HG03571 (cell line): ENCODE measurements around the gene CAPS.
"Not testable (repeated sequence)": the region's sequence is repeated elsewhere in the genome, so short reads cannot be mapped to it uniquely, and the experiment has no call there.

Experiments used
- ATAC-seq: cut with Tn5 transposase; IDR thresholded peaks from one replicate; pipeline ENCODE4 v1.9.1; 2021; ENCODE audit not compliant: unreplicated experiment

The CAPS gene

DNA sequence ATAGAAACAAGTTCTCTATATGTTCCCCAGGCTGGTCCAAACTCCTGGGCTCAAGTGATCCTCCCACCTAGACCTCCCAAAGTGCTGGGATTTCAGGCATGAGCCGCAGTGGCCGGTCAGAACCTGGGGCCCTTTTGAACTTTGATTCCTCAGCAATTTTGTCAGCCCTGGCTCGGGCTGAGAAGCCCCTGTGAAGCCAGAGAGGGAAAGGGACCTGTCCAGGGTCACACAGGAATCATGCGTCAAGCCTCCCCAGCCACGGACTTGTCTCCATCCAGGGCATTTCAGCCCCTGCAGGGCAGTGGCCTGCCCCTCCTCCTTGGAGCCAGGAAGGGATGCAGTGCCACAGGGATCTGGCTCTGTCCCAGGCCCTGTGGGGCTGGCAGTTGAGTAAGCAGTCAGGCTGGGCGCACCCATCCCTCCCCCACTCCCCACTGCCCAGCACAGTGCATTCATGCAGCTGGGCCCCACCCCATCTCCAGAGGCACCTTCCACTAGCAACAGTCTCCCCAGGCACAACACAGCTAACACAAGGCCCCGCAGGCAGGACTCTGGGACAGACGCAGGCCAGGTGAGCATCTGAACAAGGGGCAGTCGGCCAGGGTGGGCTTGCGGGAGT, at the start of gene CAPS:
Gene CAPS, plus strand, starts transcription at position 516 of the 619 bp plus-strand sequence. CDS start 153 bp downstream, outside the sequence.
- no peak for ATAC-seq

DNA sequence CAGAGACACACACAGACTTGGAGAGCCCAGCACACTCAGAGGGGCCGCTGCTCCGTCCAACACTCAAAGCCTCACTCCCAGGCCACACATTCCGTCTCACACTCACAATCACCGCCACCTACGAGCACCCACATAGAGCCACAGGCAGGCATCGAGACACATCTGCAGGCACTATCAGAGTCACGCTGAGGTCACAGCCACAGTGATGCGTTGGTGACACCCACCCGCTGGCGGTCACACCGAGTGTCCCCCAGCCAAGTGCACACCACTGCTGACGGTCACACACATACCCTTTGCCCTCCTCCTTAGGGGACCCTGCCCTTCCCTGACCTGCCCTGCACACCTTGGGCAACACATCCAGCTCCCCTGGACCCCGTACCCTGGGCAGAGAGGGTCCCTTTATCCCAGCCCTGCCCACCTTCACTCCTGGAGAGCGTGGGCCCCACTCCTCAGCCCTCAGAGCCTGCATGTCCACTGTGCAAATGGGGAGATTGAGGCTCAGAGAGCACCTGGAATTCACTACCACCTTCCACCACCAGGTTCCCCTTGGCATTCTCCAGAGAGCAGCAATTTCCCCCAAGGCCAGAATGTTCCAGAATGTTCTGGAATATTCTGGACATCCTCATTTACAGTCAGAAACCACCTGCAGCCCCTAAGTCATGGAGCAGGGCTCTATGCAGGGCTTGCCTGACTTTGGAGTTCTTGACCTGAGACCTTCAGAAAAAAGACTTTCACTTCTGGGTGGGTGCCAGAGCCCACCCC, 49.1 kb upstream of the CAPS start:
- no peak for ATAC-seq

DNA sequence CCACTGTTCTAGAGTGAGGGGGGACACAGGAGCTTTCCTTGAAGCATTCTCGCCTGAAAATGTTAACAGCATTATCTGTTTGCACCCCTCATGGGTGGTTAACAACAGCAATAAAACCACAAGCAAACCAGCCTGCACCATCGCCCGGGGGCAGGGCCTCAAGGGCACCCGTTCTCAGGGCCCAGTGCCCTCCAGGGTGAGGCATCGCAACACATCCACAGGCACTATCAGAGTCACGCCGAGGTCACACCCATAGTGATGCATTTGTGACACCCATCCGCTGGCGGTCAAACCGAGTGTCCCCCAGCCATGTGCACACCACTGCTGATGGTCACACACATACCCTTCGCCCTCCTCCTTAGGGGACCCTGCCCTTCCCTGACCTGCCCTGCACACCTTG, 48.3 kb upstream of the CAPS start:
- ATAC-seq, result no peak

DNA sequence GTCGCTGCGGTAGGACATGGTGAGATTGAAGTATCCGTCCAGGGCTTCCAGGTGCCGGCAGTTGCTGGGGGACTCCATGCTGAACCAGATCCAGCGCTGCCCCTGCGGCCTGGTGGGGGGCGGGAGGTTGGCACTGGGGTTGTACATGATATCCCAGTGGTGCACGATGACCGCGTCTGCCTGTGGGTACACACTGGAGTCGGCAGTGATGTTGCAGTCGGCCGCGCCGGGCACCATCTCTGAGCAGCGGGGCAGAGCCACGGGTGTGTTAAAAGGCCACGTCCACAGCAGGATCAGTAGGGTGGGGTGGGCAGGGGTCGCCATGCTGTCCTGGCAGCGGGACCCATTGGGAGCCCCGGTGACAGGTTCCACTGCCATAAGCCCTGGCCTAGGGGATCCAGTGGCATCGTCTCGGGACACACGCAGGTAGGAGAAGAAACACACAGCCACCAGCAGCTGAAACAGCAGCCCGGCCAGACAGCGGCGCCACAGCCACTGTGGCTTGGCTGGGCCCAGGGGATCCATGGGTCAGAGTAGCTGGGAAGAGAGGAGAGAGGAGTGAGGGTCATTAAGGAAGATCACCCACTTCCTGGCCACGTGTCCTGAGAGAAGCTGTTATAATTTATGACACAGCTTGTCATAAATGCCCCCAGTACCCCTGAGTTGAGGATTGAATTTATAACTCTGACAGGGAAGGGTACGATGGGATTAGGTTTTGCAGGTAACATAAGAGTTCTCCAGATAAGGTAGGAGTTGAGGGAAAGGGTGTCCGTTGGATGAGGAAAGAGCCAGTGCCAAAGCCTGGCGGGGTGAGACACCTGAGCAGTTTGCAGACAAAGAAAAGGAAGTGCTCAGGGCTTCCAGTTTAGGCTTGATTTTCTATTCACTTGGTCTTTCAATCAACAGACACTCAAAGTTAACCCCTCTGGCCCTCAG, 46.6 kb upstream of the CAPS start:
- ATAC-seq, result no peak

DNA sequence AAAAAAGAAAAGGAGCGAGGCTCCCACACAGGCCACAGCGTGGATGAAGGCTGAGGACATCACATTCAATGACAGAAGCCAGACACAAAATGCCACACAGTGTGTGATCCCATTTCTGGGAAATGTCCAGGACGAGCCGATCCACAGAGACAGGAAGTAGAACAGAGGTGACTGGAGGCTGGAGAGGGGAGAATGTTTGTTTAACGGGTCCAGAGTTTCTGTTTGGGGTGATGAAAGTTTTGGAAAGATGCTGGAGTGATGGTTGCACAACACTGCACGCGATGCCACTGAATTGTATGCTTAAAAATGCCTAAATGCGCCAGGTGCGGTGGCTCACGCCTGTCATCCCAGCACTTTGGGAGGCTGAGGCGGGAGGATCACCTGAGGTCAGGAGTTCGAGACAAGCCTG, 43.1 kb upstream of the CAPS start:
- no peak for ATAC-seq

DNA sequence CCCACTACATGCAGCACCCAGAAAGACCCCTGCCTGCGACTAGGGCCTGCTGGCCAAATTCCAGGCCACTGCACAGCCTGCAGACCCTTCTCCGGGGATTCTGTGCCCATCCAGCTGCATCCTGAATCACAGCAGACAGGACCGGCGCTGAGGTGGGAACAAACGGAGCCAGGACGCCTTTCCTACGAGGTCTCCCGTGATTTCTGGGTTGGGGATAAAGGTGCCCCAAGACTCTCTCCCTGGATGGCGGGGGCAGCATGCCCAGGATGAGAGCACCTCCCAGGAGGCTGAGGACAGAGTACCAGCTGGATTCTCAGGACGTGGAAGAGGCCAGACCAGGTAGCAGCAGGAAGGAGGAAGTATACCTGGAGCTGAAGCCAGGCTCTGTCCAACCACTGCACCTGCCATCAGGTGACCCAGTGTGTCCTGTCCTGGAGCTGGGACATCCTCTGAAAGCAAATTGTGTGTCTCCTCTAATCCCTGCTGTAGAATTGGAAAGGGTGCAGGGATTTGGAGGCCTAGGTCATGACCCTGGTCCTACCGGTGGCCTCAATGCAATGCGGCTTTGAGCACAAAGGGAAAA, 40.3 kb upstream of the CAPS start:
- no peak for ATAC-seq

DNA sequence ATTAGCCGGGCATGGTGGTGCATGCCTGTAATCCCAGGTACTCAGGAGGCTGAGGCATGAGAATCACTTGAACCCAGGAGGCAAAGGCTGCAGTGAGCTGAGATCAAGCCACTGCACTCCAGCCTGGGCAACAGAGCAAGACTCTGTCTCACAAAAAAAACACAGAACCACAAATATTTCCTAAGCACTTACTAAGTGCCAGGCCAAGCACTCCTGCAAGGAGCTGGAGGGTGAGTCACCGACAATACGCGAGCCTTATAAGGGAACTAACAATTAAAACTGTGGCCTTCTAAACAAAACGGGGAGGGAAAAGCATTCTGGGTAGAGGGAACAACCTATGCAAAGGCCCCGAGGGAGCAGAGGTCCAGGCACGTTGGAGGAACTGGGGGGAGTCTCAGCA, 39.6 kb upstream of the CAPS start:
- ATAC-seq, result not testable (repeated sequence)

DNA sequence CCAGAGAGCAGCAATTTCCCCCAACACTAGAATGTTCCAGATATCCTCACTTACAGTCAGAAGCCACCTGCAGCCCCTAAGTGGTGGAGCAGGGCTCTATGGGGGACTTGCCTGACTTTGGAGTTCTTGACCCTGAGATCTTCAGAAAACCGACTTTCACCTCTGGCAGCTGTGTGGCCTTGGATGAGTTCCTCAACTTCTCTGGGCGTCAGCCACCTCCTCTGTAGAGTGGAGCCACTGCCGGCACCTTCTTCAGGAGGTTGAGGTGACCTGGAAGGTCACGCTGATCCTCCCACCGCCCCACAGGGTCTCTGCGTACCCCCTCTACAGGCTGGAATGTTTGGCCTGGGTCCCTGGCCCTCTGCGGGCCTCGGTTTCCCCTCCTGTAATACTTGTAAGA, 36.6 kb upstream of the CAPS start:
- no peak for ATAC-seq

DNA sequence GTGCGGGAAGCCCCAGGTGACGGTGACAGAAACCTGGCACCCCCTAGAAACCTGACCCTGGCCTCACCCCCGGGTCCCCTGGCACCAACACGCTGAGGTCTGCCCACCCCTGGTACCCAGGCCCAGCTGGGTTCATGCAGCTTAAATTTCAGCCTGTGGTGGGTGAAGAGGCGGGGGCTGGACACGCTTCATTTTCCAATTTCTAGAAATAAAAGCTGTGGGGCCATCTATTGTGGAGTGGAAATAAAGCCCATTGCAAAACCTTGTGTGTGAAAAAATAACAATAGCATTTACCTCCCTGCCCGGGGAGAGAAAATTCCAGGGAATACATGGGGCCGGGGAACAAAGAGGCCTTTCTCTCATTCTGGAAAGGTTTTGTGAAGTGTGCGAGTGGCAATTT, 36.2 kb upstream of the CAPS start:
- no peak for ATAC-seq

DNA sequence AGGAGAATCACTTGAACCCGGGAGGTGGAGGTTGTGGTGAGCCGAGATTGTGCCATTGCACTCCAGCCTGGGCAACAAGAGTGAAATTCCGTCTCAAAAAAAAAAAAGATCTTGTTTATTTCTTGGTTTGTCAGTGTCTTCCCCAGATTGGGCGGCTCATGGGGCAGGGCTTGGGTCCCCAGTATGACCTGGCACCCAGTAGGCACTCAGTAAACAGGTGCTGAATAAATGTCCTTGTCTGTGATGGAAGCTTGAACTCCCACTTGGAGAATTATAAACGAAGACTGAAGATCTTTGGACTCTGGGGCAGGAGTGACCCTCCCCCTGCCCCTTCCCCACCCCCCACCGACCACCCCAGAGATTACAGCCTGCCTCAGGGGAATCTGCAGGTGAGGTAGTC, 33.9 kb upstream of the CAPS start:
- no peak for ATAC-seq

DNA sequence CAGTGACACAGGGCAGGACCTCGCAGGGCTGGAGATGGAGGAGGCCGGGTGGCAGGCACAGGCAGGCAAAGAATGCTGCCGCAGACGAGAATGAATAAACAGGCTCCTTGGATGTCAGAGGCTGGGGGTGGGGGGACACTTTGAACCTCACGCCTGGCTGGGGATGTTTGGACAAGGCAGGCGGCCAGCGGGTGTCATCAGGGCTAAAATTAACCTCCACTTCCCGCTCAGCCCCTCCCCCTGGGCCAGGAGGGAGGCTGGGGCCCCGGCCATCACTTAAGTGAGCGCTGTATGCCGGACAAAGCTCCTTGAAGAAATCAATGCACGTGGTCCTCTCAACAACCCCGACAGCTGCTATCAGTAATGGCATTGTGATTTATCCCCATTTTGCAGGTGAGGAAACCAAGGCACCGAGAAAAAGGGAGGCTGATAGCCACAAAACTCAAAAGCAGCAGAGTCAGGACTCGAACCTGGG, 33.4 kb upstream of the CAPS start:
- no peak for ATAC-seq

DNA sequence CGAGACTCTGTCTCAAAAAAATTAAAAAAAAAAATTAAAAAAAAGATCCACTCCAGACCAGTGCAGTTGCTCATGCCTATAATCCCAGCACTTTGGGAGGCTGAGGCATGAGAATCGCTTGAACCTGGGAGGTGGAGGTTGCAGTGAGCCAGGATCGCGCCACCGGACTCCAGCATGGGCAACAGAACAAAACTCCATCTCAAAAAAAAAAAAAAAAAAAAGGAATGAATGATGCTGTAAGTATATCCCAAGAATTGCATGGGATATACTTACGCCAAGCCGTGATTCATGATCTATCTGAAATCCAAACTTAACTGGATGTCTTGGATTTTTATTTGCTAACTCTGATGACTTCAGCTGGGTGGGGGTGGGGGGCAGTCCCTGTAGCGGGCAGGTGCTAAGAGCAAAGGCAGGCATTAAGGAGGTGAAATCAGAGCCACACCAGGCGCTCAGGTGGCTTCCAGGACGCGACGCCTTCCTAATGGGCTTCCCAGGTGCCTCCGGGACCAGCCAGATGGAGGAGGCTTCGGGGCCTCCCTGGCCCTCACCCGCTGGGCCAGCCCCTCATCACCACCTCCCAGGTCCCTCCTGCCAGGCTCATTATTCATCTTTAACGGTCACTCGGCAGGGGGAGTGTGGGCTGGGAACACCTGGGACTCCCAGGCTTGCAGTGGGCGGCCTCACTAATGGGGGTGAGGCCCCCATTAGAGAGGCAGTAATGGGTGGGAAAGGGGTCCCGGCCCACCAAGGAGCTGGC, 32.3 kb upstream of the CAPS start:
- no peak for ATAC-seq

DNA sequence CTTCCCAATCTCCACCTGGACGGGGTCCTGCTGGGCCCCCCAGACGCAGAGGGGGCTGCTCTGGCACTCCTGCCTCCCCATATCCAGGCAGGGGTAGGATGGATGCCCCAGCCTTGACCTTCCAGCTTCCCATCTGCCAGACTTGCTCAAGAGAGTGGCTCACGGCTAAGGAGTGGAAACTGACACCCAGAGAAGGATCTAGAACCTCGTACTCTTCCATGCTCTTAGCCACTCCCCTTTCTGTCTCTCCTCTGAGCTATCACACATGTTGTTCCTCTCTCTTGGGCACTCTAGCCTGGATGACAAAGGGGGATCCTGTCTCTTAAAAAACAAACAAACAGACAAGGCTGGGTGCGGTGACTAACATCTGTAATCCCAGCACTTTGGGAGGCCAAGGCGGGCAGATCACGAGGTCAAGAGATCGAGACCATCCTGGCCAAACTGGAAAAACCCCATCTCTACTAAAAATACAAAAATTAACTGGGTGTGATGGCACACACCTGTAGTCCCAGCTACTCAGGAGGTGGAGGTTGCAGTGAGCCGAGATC, 31.6 kb upstream of the CAPS start:
- ATAC-seq, result no peak

DNA sequence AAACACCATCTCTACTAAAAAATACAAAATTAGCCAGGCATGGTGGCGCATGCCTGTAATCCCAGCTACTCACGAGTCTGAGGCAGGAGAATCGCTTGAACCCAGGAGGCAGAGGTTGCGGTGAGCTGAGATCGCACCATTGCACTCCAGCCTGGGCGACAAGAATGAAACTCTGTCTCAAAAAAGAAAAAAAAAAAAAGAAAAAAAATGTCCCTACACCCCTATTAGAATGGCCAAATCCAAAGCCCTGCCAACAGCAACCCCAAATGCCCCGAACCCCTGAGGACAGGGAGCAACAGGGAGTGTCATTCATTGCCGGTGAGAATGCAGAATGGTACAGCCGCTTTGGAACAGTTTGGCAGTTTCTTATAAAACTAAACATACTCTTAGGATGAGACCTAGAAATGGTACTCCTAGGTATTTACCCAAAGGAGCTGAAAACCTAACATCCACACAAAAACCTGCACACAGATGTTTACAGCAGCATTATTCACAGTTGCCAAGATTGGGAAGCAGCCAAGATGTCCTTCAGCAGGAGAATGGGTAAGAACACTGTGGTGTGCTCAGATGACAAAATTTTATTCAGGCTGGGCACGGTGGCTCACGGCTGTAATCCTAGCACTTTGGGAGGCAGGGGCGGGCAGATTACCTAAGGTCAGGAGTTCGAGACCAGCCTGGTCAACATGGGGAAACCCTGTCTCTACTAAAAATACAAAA, 30.7 kb upstream of the CAPS start:
- ATAC-seq, result not testable (repeated sequence)

DNA sequence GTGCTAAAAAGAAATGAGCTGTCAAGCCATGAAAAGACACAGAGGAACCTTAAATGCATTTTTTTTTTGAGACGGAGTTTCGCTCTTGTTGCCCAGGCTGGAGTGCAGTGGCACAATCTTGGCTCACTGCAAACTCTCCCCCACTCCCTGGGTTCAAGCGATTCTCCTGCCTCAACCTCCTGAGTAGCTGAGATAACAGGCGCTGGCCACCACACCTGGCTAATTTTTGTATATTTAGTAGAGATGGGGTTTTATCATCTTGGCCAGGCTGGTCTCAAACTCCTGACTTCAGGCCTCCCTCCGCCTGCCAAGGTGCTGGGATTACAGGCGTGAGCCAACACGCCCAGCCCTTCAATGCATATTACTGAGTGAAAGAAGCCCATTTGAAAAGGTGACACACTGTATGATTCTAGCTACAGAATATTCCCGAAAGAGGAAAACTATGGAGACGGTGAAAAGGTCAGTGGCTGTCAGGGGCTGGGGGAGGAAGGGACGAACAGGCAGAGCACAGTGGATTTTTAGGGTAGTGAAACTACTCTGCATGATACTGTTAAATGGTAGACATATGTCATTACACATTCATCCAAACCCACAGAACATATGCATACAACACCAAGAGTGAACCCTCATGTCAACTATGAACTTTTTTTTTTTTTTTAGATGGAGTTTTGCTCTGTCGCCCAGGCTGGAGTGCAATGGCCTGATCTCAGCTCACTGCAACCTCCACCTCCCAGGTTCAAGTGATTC, 29.8 kb upstream of the CAPS start:
- ATAC-seq, result not testable (repeated sequence)

DNA sequence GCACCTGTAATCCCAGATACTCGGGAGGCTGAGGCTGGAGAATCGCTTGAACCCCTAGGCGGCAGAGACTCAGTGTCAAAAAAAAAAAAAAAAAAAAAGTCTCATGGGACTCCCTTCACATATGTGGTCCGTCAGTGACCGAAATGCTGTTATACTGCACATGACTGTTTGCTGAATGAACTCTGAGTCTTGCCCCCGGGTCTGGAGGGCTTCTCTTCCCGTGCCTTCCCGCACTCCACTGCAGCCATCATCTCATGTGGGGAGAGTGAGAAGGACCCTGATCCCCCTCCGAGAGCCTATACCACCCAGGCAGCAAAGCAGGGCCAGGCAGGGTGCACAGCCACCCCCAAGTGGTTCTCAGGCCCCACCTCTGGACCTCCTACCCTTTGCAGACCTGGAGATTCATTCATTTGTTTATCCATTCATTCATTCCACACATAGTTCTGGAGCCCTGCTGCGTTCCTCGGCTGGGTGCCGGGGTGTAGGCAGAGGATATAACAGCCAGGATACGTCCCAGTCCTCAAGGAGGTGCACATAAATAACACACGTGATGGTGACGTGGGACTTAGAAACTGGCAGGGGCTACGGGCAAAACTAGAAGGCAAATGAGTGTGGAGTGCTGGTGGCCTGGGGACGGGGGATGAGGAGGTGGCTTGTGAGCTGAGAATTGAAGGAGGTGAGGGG, 24.6 kb upstream of the CAPS start:
- ATAC-seq, result no peak

DNA sequence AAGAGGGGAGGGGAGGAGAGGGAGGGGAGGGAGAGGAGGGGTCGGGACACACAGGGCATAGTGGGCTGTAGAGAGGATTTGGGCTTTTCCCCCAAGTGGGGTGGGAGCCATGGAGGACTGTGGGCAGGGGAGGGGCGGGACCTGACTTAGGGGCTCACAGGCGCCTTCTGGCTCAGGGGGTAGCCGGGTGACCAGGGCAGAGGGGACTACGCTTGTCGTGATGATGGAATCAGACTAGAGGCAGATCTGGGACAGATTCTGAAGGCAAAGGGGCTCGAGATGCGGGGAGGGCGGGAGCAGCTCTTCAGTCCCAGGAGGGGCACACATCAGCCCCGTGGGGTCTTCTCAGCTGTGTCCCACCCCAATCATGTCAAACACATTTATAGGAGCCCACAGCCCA, 24.0 kb upstream of the CAPS start:
- no peak for ATAC-seq

DNA sequence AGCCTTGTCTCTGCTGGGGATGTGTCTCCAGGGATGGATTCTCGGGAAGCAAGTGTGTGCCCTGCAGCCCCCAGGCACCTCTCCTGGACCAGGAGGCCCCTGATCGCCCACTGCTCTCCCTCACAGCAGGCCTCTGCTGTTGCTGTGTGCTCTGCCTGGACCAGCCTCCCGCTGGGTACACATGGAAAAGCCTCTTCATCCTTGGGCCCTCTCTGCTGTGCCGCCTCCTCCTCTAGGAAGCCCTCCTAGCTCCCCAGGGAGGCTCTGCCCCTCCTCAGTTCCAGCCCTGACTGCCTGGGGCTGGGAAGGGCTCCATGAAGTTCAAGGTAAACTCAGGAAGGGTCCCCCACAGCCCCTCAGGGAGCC, 22.5 kb upstream of the CAPS start:
- ATAC-seq, result no peak
